ENCODE results near the gene TMEM178A.

DNA sequence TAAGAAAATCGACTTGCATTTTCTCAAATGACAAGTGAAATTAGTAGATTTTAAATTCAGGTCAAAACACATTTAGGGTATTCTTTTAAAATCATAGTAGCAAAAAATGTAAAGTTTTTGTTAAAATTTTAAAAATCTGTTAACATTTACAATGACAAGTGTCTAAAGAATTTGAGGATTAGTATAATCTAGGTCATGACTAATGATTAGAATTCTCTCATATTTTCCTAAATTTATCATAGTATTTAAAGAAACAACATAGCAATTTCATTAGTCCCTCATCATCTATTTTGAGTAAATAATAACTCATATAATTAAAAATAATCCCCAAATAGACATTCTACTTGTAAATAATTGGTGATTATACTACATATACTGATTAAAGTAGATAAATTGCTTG is 89.7 kb downstream of the TMEM178A start:
- TF ChIP-seq, protein P1, sequence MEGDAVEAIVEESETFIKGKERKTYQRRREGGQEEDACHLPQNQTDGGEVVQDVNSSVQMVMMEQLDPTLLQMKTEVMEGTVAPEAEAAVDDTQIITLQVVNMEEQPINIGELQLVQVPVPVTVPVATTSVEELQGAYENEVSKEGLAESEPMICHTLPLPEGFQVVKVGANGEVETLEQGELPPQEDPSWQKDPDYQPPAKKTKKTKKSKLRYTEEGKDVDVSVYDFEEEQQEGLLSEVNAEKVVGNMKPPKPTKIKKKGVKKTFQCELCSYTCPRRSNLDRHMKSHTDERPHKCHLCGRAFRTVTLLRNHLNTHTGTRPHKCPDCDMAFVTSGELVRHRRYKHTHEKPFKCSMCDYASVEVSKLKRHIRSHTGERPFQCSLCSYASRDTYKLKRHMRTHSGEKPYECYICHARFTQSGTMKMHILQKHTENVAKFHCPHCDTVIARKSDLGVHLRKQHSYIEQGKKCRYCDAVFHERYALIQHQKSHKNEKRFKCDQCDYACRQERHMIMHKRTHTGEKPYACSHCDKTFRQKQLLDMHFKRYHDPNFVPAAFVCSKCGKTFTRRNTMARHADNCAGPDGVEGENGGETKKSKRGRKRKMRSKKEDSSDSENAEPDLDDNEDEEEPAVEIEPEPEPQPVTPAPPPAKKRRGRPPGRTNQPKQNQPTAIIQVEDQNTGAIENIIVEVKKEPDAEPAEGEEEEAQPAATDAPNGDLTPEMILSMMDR (IDR thresholded peaks at IDR 0.05; ENCODE audit: insufficient read depth, low read depth, low read length): no peak
- TF ChIP-seq EZH2 (IDR thresholded peaks at IDR 0.05; ENCODE audit: insufficient read depth, low read length): no peak
